Ovary (tissue), 9 donors: ENCODE data around the gene IRX4. TPM values are rescaled to one million over a fixed set of nuclear protein-coding genes. Genes with fewer than 3 reads are reported as not detected.

Experiments used
- DNase-seq, 5 donors: peaks; one replicate each; pipeline ENCODE4 v3.0.0-alpha.2; 2019 to 2020
- H3K27ac ChIP-seq, 2 donors: fragments of 200-600 bp; one replicate each; pipeline versions ENCODE4 v1.5.1 to v1.8.0; 2019 to 2022
- H3K27me3 ChIP-seq: fragments of 200-600 bp; one replicate; pipeline ENCODE4 v1.8.0; 2022
- H3K36me3 ChIP-seq: fragments of 200-600 bp; sonication (generic); one replicate; pipeline ENCODE4 v1.5.1; 2019
- H3K4me1 ChIP-seq: one replicate; pipeline ENCODE4 v1.8.1; 2013; ENCODE audit warnings: mild to moderate bottlenecking, moderate library complexity; ENCODE audit not compliant: insufficient read depth
- H3K4me3 ChIP-seq: fragments of 200-600 bp; sonication (generic); one replicate; pipeline ENCODE4 v1.5.1; 2017
- H3K9me3 ChIP-seq, 2 donors: fragments of 200-600 bp in 1 of 2; sonication (generic) in 1 of 2; one replicate each; pipeline versions ENCODE4 v1.5.1 to v1.8.1; 2013 to 2019; ENCODE audit warnings: mild to moderate bottlenecking in 1 of 2, moderate library complexity in 1 of 2
- EP300 ChIP-seq: sonication (generic); formaldehyde crosslinking; IDR thresholded peaks from one replicate; pipeline ENCODE4 v1.6.1; 2017; ENCODE audit warnings: antibody characterized with exemption
- POLR2A ChIP-seq: fragments of 450-650 bp; IDR thresholded peaks from one replicate; pipeline ENCODE4 v1.6.1; 2017; ENCODE audit warnings: antibody characterized with exemption, mild to moderate bottlenecking, moderate library complexity
- WGBS, 3 donors: extraction: QIAGEN DNeasy Blood & Tissue Kit in 1 of 3; methylation state at CpG; one replicate each; pipeline versions ENCODE4 v1.1.5 to v1.1.7; 2013 to 2017; 5-methylcytosine and 5-hydroxymethylcytosine counted together
- intact Hi-C, 4 donors: fragments of 100-400 bp; cut with DNase I; formaldehyde crosslinking; loops; one replicate each; pipeline versions ENCODE4 v1.11.0 to v1.15.1; 2022 to 2023
- polyA plus RNA-seq, 2 donors: library from polyadenylated mRNA; stranded (reverse); fragments of 200-250 nt in 1 of 2; fragments of 350-450 nt in 1 of 2; fragmentation: Illumina TruSeq in 1 of 2; extraction: RNeasy Lipid Tissue Mini Kit (QIAGEN cat#74804) in 1 of 2; gene quantifications; one replicate each; pipeline ENCODE4 v1.2.3, GENCODE V29; 2013 to 2014
- total RNA-seq, 7 donors: library from RNA; depleted of rRNA in 2 of 7; stranded (reverse); fragments of >200 nt in 2 of 7; fragmentation: NEBNext Ultra II Directional in 3 of 7; extraction: Animal tissue kit (Norgen Biotek cat#: 25700) in 3 of 7; gene quantifications; one replicate each; pipeline versions ENCODE4 v1.1.0 to v1.2.4, GENCODE V29; 2016 to 2023
- TF ChIP-seq, protein P1 (sequence below), 3 donors: fragments of 450-650 bp in 2 of 3; fragments of 200-600 bp in 1 of 3; IDR thresholded peaks; one replicate each; pipeline versions ENCODE4 v1.5.1 to v1.8.0; 2016 to 2022; ENCODE audit warnings: antibody characterized with exemption in 3 of 3, mild to moderate bottlenecking in 1 of 3
- donor health status: DM: no; HTN: no; CAD: no; lungs with moderate emphysema.
- donor health status: DM: no; HTN: no; CAD: no.
- donor health status: Bipolar disorder and iron deficiency.
- donor health status: DM: yes; HTN: yes; CAD: no.
- donor health status: DM: no; HTN: no; CAD: no.
- donor health status: DM: yes; HTN: yes; CAD: no.

IRX4 gene
- total and polyA plus RNA-seq, 9 donors, result 0.23 TPM; not detected in 8

- intact Hi-C loops, result no loop called here
- Histone ChIP-seq H3K4me3 (no peak overlapping the region), H3K27ac (no peak overlapping the region), H3K27me3 (peaks cover 2% of the 10 kb centered on the region), H3K9me3 (peaks cover 0 to 4% of the 10 kb centered on the region in 2 donors), H3K4me1 (peaks cover 4% of the 10 kb centered on the region), H3K36me3 (no peaks in the 10 kb centered on the region)
- 4 to 6% (median 4%) methylated on average over 49 to 59 of the region's 59 CpGs for WGBS, 3 donors
- no peak for DNase-seq
- TF ChIP-seq EP300, result no peak
- no peak for TF ChIP-seq POLR2A
- TF ChIP-seq, protein P1, sequence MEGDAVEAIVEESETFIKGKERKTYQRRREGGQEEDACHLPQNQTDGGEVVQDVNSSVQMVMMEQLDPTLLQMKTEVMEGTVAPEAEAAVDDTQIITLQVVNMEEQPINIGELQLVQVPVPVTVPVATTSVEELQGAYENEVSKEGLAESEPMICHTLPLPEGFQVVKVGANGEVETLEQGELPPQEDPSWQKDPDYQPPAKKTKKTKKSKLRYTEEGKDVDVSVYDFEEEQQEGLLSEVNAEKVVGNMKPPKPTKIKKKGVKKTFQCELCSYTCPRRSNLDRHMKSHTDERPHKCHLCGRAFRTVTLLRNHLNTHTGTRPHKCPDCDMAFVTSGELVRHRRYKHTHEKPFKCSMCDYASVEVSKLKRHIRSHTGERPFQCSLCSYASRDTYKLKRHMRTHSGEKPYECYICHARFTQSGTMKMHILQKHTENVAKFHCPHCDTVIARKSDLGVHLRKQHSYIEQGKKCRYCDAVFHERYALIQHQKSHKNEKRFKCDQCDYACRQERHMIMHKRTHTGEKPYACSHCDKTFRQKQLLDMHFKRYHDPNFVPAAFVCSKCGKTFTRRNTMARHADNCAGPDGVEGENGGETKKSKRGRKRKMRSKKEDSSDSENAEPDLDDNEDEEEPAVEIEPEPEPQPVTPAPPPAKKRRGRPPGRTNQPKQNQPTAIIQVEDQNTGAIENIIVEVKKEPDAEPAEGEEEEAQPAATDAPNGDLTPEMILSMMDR (IDR thresholded peaks at IDR 0.05), result no peak
Measured at GRCh38 chr5:1881731-1882336, 891 bp downstream of the IRX4 start.

GRCh38 chr5:1881098-1881572 lies 1.6 kb downstream of the IRX4 start:
- Histone ChIP-seq H3K4me1 (peaks cover 4% of the 10 kb centered on the region), H3K27ac (no peak overlapping the region), H3K27me3 (peaks cover 2% of the 10 kb centered on the region), H3K4me3 (no peak overlapping the region), H3K9me3 (peaks cover 0 to 4% of the 10 kb centered on the region in 2 donors), H3K36me3 (no peaks in the 10 kb centered on the region)
- TF ChIP-seq POLR2A (no peak), EP300 (no peak)
- TF ChIP-seq, protein P1 (IDR thresholded peaks at IDR 0.05), result no peak
- intact Hi-C loops, result no loop called here
- WGBS, 3 donors, result 1 to 5% (median 2%) methylated on average over 9 to 10 of the region's 10 CpGs
- DNase-seq, result no peak

- H3K4me1 ChIP-seq, result peaks cover 4% of the 10 kb centered on the region
Measured at GRCh38 chr5:1880377-1881025, 2.2 kb downstream of the IRX4 start.

More at GRCh38 chr5:1880377-1881025, 2.2 kb downstream of the IRX4 start:
- no peak for TF ChIP-seq POLR2A
- TF ChIP-seq, protein P1 (IDR thresholded peaks at IDR 0.05), result no peak
- no peak for TF ChIP-seq EP300
- intact Hi-C loops, result no loop called here
- Histone ChIP-seq H3K36me3 (no peaks in the 10 kb centered on the region), H3K27ac (no peak overlapping the region), H3K9me3 (peaks cover 0 to 4% of the 10 kb centered on the region in 2 donors), H3K4me3 (no peak overlapping the region), H3K27me3 (peaks cover 2% of the 10 kb centered on the region)
- WGBS, 3 donors, result 10 to 17% (median 13%) methylated on average over 19 of the region's 19 CpGs
- DNase-seq, result no peak
